Vagina (tissue), 2 donors: Measurements from ENCODE around the gene UBQLN4. TPM values are rescaled to one million over a fixed set of nuclear protein-coding genes. Genes with fewer than 3 reads are reported as not detected.
A peak's percentile ranks its signal among the peaks of the same experiment; 100 is the strongest.

ENCODE experiments used
- DNase-seq, 2 donors: peaks; one replicate each; pipeline ENCODE4 v3.0.0-alpha.2; 2017; ENCODE audit errors: extremely low spot score in 2 of 2
- H3K27ac ChIP-seq: fragments of 200-600 bp; sonication (generic); one replicate; pipeline ENCODE4 v1.5.1; 2019
- H3K27me3 ChIP-seq: fragments of 200-600 bp; sonication (generic); one replicate; pipeline ENCODE4 v1.5.1; 2019
- H3K36me3 ChIP-seq, 2 donors: fragments of 200-600 bp; sonication (generic); one replicate each; pipeline ENCODE4 v1.5.1; 2017 to 2019
- H3K4me1 ChIP-seq: fragments of 200-600 bp; sonication (generic); one replicate; pipeline ENCODE4 v1.5.1; 2019
- H3K4me3 ChIP-seq, 2 donors: fragments of 200-600 bp; sonication (generic); 1 replicate in 1 of 2; 2 replicates in 1 of 2; pipeline ENCODE4 v1.5.1; 2016 to 2019
- H3K9me3 ChIP-seq: fragments of 200-600 bp; sonication (generic); one replicate; pipeline ENCODE4 v1.5.1; 2019
- POLR2A ChIP-seq, 2 donors: fragments of 450-650 bp; IDR thresholded peaks; one replicate each; pipeline ENCODE4 v1.6.1; 2017; ENCODE audit warnings: antibody characterized with exemption in 2 of 2, mild to moderate bottlenecking in 2 of 2, moderate library complexity in 2 of 2
- POLR2AphosphoS5 ChIP-seq, 2 donors: sonication (generic); formaldehyde crosslinking; IDR thresholded peaks; one replicate each; pipeline ENCODE4 v1.9.0; 2017; ENCODE audit warnings: antibody characterized with exemption in 2 of 2, mild to moderate bottlenecking in 2 of 2, low read depth in 1 of 2; ENCODE audit not compliant: insufficient read depth in 1 of 2
- intact Hi-C: fragments of 100-400 bp; cut with DNase I; formaldehyde crosslinking; loops from one replicate; pipeline ENCODE4 v1.15.1; 2023
- total RNA-seq: library from RNA; depleted of rRNA; stranded (reverse); fragments of >200 nt; gene quantifications from one replicate; pipeline ENCODE4 v1.2.3, GENCODE V29; 2016
- TF ChIP-seq, protein P1 (sequence below), 3 experiments: fragments of 450-650 bp in 2 of 3; fragments of 200-600 bp in 1 of 3; sonication (generic) in 1 of 3; IDR thresholded peaks; one replicate each; pipeline ENCODE4 v1.5.1; 2017 to 2019; ENCODE audit warnings: antibody characterized with exemption in 3 of 3, mild to moderate bottlenecking in 2 of 3, moderate library complexity in 2 of 3

UBQLN4 gene
- total RNA-seq, 1 donor from 2014 or later = 27.0 TPM

DNA sequence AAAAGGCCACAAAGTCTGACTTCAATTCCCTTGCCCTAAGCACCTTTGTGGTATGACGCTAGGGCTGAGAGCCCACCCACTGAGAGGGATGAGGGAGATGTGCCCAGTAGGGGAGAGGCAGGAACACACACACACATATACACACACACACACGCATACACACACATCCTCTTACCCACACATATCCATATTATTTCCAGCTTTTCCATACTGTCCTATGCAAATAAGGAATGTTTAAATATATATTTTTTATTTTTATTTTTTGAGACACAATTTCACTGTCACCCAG is 10.3 kb upstream of the UBQLN4 start:
- H3K4me3 ChIP-seq = no peak overlapping the region
- DNase-seq = no peak
- TF ChIP-seq POLR2AphosphoS5 (IDR thresholded peaks at IDR 0.05; ENCODE audit: insufficient read depth in 1 of 2, low read depth in 1 of 2) (no peak), POLR2A (IDR thresholded peaks at IDR 0.05) (no peak)
- TF ChIP-seq, protein P1, sequence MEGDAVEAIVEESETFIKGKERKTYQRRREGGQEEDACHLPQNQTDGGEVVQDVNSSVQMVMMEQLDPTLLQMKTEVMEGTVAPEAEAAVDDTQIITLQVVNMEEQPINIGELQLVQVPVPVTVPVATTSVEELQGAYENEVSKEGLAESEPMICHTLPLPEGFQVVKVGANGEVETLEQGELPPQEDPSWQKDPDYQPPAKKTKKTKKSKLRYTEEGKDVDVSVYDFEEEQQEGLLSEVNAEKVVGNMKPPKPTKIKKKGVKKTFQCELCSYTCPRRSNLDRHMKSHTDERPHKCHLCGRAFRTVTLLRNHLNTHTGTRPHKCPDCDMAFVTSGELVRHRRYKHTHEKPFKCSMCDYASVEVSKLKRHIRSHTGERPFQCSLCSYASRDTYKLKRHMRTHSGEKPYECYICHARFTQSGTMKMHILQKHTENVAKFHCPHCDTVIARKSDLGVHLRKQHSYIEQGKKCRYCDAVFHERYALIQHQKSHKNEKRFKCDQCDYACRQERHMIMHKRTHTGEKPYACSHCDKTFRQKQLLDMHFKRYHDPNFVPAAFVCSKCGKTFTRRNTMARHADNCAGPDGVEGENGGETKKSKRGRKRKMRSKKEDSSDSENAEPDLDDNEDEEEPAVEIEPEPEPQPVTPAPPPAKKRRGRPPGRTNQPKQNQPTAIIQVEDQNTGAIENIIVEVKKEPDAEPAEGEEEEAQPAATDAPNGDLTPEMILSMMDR (IDR thresholded peaks at IDR 0.05) = no peak
- no peaks in the 10 kb centered on the region for H3K36me3 ChIP-seq
- intact Hi-C loops = no loop called here
- H3K4me1 ChIP-seq = no peaks in the 10 kb centered on the region
- H3K27me3 ChIP-seq = no peaks in the 10 kb centered on the region
- H3K9me3 ChIP-seq = no peaks in the 10 kb centered on the region
- no peak overlapping the region for H3K27ac ChIP-seq

DNA sequence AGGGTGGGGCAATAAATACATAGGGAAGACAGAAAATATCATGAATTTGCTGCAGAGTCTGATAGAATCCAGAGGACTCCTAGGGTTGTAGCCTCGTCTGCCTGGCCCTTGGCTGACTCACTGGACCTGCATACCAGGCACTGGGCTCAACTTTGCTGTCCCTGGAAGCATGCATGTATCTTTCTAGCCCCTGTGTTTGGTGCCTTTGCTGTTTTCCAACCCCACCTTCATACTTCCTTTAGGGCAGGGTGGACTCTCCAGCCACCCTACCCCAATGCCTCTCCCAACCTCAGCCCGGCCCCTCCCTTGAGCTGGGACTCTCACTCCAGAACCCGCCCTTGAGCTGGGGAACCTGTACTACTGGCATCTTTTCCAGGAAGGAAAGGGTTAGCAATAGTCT is 8.6 kb upstream of the UBQLN4 start:
- Histone ChIP-seq H3K9me3 (no peaks in the 10 kb centered on the region), H3K4me1 (no peaks in the 10 kb centered on the region), H3K36me3 (peaks cover 0 to 6% of the 10 kb centered on the region in 2 donors), H3K27me3 (no peaks in the 10 kb centered on the region), H3K4me3 (peak overlapping the region in 1 of 2 donors; percentile 35), H3K27ac (no peak overlapping the region)
- no peak for DNase-seq
- TF ChIP-seq POLR2AphosphoS5 (IDR thresholded peaks at IDR 0.05; ENCODE audit: insufficient read depth in 1 of 2, low read depth in 1 of 2) (no peak), POLR2A (IDR thresholded peaks at IDR 0.05) (no peak)
- TF ChIP-seq, protein P1 (IDR thresholded peaks at IDR 0.05) = no peak
- intact Hi-C loops = no loop called here

DNA sequence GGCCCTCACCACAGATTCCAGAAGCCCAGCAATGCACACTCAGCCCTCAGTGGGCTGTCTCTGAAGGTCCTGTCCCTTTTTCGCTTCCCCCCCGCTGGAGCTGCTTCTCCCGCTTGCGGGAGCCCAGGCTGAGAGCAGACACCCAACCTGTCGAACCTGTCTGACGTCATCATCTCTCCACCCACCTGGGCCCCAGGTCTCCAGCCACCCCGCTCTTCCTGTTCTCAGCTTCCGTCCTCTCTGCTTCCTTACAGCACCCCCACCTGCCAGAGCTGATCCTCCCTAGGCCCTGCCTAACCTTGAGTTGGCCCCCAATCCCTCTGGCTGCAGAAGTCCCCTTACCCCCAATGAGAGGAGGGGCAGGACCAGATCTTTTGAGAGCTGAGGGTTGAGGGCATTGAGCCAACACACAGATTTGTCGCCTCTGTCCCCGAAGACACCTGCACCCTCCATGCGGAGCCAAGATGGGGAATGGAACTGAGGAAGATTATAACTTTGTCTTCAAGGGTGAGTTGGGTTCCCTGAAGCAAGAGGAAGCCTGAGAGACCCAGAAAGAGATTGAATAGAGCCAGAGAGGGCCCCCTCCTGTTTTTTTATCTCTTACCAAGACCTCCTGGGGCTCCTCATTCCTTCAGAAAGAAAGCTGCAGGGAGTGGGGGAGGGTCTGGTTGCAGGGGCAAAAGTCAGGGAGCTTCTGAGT is 7.5 kb upstream of the UBQLN4 start, which contains the start of gene RAB25:
TSS of gene RAB25 (plus strand) at position 224 of the 700 bp plus-strand sequence. CDS start at position 465, 241 bp downstream.
- H3K27ac ChIP-seq = peak within 1 kb of the TSS; percentile 67

DNA sequence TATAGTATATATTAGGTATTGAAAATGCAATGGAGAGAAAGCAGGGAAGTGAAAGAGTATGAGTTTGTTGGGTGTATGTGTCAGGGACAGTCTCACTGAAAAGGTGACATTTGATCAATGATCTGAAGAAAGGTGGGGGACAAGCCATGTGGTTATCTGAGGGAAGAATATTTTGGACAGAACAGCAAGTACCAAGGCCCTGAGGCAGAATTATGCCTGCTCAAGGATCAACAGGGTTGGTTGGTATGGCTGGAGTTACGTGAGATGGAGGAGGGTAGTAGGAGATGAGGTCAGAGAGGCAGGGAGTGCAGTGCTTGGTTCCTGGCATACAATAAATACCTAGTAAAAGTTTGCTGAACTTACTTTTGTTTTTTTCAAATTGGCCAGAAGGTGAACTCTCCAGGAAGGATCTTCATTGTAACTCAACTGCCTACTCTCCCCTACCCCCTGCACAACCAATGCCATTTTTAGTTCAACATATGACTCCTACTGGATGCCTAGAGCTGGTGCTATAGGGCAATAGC is 2.8 kb upstream of the UBQLN4 start:
- Histone ChIP-seq H3K36me3 (peaks cover 0 to 6% of the 10 kb centered on the region in 2 donors), H3K4me1 (peaks cover 32% of the 10 kb centered on the region), H3K27ac (no peak overlapping the region), H3K4me3 (no peak overlapping the region), H3K9me3 (no peaks in the 10 kb centered on the region), H3K27me3 (no peaks in the 10 kb centered on the region)
- intact Hi-C loops = no loop called here
- no peak for DNase-seq
- TF ChIP-seq, protein P1 (IDR thresholded peaks at IDR 0.05) = no peak
- TF ChIP-seq POLR2A (IDR thresholded peaks at IDR 0.05) (no peak), POLR2AphosphoS5 (IDR thresholded peaks at IDR 0.05; ENCODE audit: insufficient read depth in 1 of 2, low read depth in 1 of 2) (no peak)

More for the DNA sequence above, 7.5 kb upstream of the UBQLN4 start, which contains the start of gene RAB25:
- Histone ChIP-seq H3K4me1 (peaks cover 8% of the 10 kb centered on the region), H3K9me3 (no peaks in the 10 kb centered on the region), H3K4me3 (peak within 1 kb of the TSS in 1 of 2 donors; percentile 35), H3K36me3 (peaks cover 0 to 6% of the 10 kb centered on the region in 2 donors), H3K27me3 (no peaks in the 10 kb centered on the region)
- intact Hi-C loops = no loop called here
- TF ChIP-seq, protein P1 (IDR thresholded peaks at IDR 0.05) = no peak
- peak; percentile 38 to 52 for TF ChIP-seq POLR2AphosphoS5 (IDR thresholded peaks at IDR 0.05; ENCODE audit: insufficient read depth in 1 of 2, low read depth in 1 of 2)
- DNase-seq = no peak
